Measurements from ENCODE around the gene DCHS2.

DCHS2 gene

DNA sequence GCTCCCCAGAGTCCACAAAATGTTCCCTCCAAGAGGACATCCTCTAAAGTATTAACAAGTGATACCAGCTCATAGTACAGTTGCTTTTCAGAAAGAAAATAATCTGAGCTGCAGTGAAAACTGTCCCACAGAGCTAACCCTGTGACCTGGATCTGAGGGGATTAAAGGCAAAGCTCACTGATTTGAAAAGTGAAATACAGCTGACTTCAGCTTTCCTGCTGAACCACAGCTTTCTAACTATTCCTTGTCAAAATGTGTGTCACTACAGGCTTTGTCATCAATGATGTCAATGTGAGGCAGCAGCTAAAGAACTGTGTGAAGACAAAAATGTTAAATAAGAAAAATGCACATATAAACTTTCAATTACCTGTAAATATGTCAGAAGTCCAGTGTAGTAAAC, 36.9 kb downstream of the DCHS2 start:
- DNase-seq (ENCODE audit: low read depth), result no peak

DNA sequence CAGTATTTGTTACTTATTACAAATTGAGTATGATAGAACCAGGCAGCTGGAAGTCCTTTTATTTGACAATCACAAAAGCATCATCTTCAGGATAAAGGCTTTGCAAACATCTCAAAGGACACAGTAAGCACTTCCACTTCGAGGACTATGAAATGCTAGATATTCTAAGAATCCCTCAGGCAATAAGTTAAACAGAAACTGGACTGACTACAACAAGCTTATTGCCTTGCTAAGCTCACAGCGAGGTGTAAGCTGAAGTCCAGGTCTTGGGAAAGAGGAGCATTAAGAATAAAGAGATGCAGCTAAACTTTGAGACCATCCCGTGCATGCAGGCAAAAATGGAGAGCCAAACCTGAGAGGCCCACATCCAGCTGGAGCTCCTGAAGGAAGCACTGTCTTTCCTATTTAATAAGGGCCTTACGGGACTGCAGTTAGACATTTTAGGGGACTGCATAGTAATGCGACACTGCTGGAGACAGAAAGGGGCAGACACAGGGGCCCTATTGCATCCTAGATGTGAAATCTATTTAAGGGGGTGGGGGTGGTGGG, 38.7 kb downstream of the DCHS2 start:
- no peak for DNase-seq (ENCODE audit: low read depth)

DNA sequence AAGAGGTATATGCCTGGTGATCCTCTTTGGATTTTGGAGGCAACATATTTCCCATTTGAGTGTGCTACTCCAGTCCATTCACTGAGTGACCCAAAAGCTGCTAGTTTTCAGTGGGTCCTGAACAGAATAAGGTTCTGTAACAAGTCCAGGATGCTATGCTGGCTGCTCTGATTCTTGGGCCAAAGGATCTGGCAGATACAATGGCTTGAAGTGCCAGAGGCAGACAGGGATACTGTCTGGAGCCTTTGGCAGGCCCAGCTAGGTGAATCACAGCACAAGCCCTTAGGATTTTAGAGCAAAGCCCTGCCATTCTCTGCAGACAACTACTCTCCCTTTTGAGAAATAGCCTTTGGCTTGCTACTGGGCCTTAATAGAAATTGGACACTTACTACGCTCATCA, 40.6 kb downstream of the DCHS2 start:
- DNase-seq (ENCODE audit: low read depth), result no peak

DNA sequence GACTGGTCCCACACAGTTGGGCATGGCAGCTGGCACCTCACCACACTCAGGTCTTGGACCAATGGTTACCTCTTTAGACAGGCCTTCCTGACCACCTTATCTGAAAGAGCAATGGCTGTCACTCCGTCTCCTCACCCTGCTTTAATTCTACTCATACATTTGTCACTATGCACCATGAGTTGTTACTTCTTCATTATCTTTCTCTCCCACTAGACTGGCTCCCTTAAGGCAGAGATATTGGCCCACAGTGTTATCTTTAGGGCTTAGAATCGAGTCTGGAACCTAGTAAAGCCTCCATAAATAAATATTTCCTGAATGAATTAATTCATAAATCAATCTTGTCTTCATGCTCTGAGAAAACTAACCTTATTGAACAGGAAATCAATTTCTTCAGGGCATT, 46.6 kb downstream of the DCHS2 start:
- no peak for DNase-seq (ENCODE audit: low read depth)

DNA sequence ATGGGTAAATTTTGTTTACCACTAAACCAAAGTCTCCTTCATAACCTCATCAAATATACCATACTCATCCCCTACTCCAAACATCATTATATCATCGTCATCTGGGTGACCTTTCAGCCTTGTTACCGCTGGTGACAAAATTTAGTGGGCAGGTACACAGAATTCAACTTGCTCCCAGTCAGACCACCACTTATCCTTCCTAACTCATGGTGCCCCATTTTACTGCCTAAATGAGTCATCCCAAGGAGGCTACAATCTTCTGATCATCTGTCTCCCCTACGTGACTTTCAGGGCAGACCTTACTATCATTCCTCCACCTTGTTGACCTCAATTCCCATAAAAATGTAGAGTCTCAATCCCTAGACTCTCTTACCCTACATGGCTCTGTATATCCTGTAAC, 49.6 kb downstream of the DCHS2 start:
- no peak for DNase-seq (ENCODE audit: low read depth)

DNA sequence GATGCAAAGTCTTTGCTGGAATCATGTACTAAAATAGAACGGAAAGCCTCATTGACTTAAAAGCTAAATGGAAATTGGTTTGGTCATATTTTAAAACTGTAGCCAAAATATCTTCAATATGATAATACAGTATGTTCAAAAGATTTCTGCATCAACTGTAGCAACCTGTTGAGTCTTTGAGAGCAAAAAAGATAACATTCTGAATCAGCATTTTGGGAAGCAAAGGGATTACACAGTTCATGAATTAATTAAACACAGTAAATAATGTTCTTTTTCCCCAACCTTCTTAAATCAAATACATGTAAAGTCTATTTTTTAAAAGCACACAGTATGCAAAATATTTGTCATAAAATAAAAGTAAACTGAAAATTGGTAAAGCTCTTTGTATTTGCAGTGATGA, 50.5 kb downstream of the DCHS2 start:
- no peak for DNase-seq (ENCODE audit: low read depth)

DNA sequence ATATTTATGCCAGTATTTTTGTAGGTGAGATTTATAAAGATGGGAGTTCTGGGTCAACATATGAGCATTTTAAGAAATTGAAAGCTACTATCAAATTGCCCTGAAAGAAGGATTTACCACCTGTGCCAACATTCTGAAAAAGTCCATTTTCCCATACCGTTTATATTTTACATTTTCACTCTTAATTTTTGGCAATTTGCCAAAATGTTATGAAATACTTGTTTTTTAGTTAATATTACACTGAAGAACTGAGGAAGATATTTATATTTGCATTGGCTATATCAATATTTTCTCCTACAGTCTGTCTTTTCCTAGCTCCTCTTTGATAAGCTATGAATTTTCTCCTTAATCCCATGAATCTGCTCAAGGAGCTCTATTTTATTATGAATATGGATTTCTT, 52.4 kb downstream of the DCHS2 start:
- no peak for DNase-seq (ENCODE audit: low read depth)

DNA sequence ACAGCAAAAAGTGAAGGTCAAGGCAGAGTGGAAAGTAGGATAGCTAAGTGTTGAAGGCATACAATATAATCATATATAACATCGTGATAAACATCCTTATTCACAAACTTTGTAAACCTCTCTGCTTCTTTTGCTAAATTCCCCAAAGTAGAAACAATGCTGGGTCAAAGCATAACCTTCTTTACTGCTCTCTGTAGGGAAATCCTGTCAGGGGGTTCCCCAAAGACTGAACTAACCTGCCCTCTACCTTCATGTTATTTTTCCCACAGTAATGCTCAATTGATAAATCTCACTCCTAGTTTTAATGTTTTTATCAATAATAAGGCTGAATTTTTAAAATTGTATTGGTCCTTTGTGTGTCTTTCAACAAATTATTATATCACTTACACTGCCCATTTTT, 55.7 kb downstream of the DCHS2 start:
- no peak for DNase-seq (ENCODE audit: low read depth)

DNA sequence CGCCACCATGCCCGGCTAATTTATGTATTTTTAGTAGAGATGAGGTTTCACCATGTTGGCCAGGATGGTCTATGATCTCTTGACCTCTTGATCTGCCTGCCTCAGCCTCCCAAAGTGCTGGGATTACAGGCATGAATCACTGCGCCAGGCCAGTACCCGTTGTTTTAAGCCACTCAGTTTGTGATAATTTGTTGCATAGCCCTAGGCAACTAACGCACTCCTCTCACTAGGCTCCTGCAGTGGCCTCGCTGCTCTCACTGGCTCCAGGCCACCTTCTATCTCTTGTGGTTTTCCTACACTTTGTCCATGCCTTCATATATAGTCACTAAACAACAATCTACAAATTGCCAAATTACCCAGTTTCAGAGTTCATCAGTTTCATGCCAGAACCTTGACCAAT, 58.1 kb downstream of the DCHS2 start:
- no peak for DNase-seq (ENCODE audit: low read depth)

DNA sequence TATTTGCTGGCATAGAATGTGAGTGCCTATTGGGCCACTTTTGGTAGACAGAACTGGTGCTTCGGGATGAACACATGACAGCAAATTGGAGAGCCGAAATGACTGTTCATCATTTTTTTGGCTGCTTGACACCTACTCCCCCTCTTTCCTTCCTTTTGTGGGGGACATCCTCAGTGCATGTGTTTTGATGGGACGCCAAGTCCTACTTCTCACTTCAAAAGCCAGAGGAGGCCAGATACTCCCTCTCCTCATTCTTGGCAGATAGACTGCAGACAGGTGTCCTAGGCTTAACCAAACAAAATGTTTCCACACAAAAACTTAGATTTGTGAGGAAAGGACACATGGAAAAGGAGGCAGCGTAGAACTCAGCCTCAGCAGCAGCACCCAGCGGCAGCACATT, 62.4 kb downstream of the DCHS2 start:
- no peak for DNase-seq (ENCODE audit: low read depth)

DNA sequence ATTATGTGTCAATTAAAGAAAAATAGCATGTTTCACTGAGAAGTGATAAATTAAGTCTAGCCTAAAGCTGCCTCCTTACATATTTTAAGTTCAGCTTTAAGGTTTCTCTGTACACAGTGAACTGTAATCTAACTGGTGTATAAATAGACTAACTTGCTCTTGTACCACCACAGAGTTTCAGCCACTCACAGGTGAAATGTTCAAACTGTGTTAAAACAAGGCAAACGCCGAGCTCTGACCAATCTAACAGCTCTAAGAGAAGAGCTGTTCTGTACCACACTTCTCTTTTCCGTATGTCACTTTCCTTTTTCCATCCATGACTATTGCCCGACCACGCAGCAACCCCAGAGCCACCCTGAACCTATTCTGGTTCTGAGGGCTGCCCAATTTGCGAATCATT, 64.5 kb downstream of the DCHS2 start:
- DNase-seq (ENCODE audit: low read depth), result no peak

DNA sequence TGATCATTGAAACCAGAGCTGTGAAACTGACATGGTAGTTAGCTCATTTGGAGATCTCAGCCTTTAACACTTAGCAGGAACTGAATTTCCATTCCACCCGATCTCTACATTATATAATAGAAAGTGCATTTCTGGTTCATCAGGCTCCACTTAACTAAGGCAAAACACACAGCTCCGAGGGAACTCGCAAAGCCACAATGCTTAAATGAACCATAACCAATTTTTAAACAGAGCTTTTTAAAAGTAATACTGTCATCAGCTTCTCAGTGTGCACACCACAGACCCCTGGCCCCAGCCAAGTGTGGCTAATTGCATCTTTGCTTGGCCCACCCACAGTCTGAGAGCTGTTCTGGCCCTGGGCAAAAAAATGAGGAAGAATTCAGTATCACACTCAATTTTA, 66.1 kb downstream of the DCHS2 start:
- no peak for DNase-seq (ENCODE audit: low read depth)

DNA sequence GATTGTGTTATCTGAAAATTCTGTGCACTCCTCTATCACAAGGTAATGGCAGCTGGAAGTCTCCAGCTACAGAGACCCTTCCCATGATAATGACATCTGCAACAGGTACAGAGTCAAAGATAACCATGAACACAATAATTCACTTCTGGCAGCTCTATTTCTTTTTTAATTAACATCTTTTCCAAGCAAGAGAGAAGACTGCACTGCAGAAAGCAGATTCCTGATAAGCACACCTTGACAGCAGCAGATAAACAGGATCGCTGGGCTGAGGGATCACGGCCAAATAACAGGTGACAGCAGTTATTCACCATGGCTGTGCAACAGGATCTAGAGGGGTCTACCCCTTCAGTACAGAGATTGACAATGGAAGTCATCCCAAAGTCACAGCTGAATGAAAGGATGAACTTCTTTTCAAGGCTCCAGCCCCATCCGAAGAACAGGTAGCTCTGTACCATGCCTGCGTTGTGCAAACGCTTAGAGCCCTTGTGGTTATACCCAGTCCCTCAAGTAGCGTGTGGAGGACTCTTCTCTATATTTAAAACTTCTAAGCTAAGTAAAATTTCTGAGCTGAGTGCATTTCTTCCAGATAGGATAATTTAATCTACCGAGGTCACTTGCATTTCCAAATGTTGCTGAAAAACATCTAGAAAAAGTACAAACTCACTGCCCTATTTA, 66.7 kb downstream of the DCHS2 start:
- DNase-seq (ENCODE audit: low read depth), result no peak

DNA sequence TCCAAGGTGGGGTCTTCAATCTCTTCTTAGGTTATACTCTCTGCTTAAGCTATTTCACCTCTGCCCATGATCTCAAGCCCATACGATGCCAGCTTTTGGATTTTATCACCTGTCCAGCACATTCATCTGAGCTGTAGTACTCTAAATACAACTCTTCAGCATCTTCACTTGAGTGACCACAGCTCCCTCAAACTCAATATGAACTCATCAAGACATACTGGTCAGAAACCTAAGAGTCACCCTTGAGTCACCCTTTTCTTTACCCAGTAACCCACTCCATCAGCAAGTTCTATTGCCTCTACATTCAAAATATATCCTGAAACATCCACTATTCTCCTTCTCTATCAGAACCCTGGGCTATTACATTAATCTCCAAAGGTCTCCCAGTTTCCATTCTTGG, 69.4 kb downstream of the DCHS2 start:
- DNase-seq (ENCODE audit: low read depth), result no peak

DNA sequence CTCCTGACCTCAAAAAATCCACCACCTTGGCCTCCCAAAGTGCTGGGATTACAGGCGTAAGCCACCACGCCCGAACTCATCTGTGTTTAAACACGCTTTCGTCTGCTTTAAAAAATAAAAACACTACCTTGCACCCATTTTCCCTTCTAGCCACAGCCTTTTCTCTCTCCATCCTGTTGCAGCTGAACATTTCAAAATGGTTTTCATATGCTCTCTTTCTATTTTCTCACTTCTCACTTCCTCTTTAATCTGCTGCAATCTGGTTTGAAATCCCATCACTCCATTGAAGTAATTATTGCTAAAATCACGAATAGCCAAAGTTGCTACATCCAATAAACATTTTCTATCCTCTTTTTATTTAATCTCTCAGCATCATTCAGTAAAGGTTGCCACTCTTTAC, 70.0 kb downstream of the DCHS2 start:
- no peak for DNase-seq (ENCODE audit: low read depth)

DNA sequence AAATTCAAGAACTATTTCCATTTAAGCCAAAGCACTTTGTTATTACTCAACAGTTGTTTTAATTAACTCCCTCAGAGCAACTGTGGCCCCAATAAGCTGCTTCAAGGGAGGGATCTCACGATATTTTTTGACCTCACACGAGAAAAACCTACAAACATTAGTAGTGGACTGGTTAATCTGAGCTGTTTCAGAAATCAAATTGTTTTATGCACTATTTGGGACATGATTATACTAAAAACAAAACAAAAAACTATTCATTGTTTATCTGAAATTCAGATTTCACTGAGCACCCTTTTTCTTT, 74.3 kb downstream of the DCHS2 start:
- no peak for DNase-seq (ENCODE audit: low read depth)

DNA sequence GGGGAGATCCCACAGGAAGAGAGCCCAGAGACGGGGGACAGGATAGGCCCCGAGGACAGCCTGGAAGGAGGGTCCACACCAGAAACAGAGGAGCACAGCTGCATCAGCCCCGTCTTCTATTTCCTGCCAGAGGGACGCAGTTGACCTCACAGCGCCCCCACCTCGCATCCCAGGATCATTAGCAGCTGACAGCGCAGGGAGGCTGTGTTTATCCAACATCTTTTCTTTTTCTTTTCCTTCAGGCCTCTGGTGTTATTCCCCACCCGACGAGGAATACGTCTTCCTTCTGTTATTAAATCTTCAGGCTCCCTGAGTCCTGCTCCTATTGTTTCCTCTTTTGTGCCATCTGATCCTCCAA, 75.4 kb downstream of the DCHS2 start:
- DNase-seq (ENCODE audit: low read depth), result no peak

DNA sequence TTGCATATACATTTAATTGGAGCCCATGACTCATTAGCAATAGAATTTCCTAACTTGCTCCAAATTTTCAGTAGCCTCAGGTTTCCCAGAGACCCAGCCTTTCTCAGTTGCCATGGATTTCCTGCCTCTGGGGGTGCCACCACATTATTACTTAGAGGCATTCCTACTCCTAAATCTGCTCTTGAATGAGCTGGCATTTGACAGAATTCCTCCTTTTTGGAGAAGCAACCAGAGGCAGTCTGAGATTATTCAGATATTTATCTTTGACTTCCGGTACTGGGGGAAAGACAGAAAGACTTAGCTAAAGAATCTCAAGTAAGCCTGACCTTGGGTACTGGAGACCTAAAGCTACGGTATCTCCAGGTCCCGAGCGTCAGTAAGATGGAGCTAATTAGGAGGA, 76.3 kb downstream of the DCHS2 start:
- DNase-seq (ENCODE audit: low read depth), result no peak

DNA sequence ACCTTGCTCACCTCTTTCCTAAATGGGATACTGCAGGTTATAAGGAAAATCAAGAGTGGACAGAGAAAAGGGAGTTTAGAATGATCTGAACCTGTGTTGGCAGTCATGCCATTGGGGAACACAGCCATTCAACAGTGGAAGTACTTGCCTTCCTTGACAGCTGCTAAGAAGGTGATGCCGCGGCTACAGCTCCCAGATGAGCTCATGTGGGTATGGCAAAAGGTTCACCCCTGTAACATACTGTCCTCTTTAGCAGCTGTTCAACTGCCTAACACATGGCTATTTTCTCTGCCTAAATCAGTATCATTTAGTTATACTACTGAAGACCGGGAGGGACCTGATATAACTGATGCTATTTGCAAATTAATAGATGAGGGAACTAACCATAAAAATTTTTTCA, 76.8 kb downstream of the DCHS2 start:
- DNase-seq (ENCODE audit: low read depth), result no peak

DNA sequence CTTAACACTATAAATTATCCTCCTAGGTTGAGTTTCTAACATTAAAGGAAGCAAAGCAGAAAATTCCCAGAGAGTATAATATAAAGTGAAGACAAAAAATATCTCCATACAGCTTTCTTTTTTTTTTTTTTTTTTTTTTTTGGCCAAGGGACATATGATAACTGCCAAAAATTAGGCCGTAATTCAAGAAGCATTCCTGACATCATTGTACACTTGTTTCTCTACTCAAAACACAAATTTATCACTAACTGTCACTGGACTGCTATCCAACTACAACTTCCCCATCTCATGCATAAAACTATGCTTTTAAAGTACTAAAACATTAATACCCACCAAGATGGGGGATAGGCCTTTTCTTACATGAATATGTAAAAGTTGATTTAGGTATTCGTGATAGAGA, 77.2 kb downstream of the DCHS2 start:
- DNase-seq (ENCODE audit: low read depth), result no peak

DNA sequence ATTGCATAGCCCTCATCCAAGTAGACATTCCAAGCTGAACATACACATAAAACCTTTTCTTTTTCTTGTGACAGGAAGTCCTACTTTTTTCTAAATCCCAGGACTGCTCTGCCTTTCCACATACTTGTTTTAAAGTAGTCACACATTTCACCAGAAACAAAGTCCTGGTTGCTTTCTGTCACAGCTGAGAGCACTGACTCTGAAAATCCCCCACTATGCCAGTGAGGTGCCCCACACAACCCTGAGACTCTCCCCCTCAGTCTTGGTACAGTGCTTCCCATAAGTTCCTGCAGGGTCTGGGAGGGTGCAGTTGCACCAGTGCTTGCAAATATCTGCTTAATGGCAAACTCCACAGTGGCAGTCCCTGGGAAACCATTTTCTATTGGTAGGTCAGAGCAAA, 84.2 kb downstream of the DCHS2 start:
- no peak for DNase-seq (ENCODE audit: low read depth)

DNA sequence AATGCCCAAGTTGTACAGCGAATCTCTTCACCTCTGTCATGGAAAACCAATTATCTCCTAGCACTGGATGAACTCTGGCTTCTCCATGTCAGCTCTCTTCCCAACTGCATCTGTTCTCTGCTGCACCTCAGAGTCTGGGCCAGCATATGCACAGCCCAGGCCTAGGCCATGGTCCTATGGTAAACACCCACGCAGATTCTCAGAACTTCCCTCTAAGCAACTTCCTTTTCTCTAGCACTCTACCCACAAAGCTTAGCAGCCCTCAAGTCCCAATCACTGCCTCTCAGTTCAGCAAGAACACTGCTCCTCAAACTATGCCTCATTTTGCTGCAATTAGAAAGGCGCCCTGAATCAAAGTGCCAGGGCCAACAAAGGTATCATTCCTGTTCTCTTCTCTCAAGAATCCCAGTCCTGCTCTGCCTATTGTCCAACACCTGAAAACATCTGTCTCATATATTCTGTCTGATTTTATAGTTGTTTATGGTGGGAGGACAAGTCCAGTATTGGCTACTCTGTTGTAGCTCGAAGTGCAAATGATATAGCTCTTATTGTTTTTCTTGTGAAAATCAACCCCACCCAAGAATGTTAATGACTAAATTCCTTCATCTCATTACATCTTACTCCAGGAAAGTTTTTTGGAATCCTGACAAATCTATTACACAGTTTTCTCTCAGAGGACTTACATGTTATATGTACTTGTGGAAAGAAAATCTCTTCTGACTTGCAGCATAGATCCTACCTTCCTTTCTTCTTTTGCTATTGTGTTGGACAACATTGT, 85.4 kb downstream of the DCHS2 start:
- DNase-seq (ENCODE audit: low read depth), result no peak

DNA sequence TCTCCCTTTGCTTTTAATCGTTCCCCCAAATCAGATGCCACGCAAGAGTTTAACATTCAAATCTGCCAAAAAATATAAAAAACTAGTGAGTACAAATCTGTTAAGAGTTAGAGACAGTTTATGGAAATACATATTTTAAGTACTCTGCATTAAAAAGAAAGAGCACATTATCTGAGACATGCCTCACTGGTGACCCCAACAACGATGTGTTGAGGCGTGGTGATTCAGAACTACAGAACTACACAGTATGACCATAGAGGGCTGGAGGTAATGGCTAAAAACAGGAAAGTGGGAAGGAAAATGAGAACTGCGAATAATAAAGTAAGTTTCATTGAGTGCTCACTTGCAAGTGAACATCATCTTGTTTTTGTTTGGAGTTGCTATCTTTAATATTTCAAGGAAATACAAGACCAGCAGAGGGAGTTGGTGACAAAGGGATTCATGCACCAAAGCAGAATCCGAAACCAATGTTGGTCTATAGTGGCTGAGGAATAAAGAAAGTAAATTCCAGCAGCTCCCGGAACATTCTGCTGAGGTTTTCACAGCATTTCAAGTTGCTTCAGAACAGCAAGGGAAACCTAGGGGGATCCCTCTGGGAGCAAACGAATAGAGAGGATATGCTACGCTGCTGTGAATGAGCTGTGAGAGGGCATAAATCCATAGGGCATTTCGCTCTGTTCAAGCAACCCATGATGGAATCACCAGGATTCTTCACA, 92.2 kb downstream of the DCHS2 start:
- DNase-seq (ENCODE audit: low read depth), result peak; percentile 56
